Ascending aorta (tissue), 2 donors: ENCODE data around the gene EPB41L5. TPM values are rescaled to one million over a fixed set of nuclear protein-coding genes. Genes with fewer than 3 reads are reported as not detected.
A peak's percentile ranks its signal among the peaks of the same experiment; 100 is the strongest.

Source experiments
- DNase-seq, 2 donors: peaks; one replicate each; pipeline ENCODE4 v3.0.0-alpha.2; 2019; ENCODE audit warnings: low spot score in 2 of 2
- H3K27ac ChIP-seq, 2 donors: fragments of 200-600 bp; sonication (generic); one replicate each; pipeline ENCODE4 v1.5.1; 2016 to 2017; ENCODE audit warnings: mild to moderate bottlenecking in 1 of 2
- H3K27me3 ChIP-seq: fragments of 200-600 bp; sonication (generic); one replicate; pipeline ENCODE4 v1.5.1; 2017
- H3K36me3 ChIP-seq, 2 donors: fragments of 200-600 bp; sonication (generic); one replicate each; pipeline ENCODE4 v1.5.1; 2016
- H3K4me1 ChIP-seq, 2 donors: fragments of 200-600 bp; sonication (generic); one replicate each; pipeline ENCODE4 v1.5.1; 2016 to 2017; ENCODE audit warnings: mild to moderate bottlenecking in 1 of 2
- H3K4me3 ChIP-seq, 2 donors: fragments of 200-600 bp; sonication (generic); one replicate each; pipeline ENCODE4 v1.5.1; 2016 to 2017; ENCODE audit warnings: mild to moderate bottlenecking in 1 of 2
- H3K9me3 ChIP-seq, 2 donors: fragments of 200-600 bp; sonication (generic); one replicate each; pipeline ENCODE4 v1.5.1; 2016
- CTCF ChIP-seq, 3 experiments: fragments of 200-600 bp in 2 of 3; fragments of 450-650 bp in 1 of 3; sonication (generic) in 2 of 3; IDR thresholded peaks; one replicate each; pipeline ENCODE4 v1.5.1; 2016 to 2019; ENCODE audit warnings: antibody characterized with exemption in 3 of 3, mild to moderate bottlenecking in 1 of 3, moderate library complexity in 1 of 3
- intact Hi-C: fragments of 100-400 bp; cut with DNase I; formaldehyde crosslinking; loops from one replicate; pipeline ENCODE4 v1.15.1; 2023
- total RNA-seq: library from RNA; depleted of rRNA; stranded (reverse); fragments of >200 nt; gene quantifications from one replicate; pipeline ENCODE4 v1.1.0, GENCODE V29; 2016

The EPB41L5 gene
- total RNA-seq, 1 donor from 2014 or later = 11.7 TPM

GRCh38 chr2:120001471-120001870, 11.4 kb upstream of the EPB41L5 start:
- Histone ChIP-seq H3K9me3 (no peaks in the 10 kb centered on the region), H3K4me3 (no peak overlapping the region), H3K36me3 (no peaks in the 10 kb centered on the region), H3K27ac (no peak overlapping the region), H3K27me3 (no peaks in the 10 kb centered on the region), H3K4me1 (no peaks in the 10 kb centered on the region)
- no peak for DNase-seq
- intact Hi-C loops = no loop called here
- TF ChIP-seq CTCF (IDR thresholded peaks at IDR 0.05) = no peak

DNA sequence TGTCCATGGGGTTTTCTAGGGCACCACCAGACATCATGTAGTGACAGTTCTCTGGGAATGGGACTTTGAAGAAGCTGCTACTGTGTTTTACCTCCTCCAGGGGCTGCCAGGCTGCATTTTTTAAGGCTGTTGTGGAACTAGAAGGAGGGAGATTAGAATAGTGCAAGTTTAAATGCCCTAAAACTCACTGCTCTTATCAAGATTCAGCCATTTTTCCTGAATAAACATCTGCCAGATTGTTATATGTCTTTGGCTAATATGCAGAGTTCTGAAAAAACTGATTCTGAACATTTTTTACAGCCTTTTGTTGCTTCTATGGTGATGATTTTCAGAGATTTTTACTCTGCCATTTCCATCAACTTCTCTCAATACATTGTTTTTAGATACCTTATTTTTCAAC, 8.6 kb upstream of the EPB41L5 start:
- Histone ChIP-seq H3K36me3 (no peaks in the 10 kb centered on the region), H3K4me3 (no peak overlapping the region), H3K4me1 (no peaks in the 10 kb centered on the region), H3K9me3 (no peaks in the 10 kb centered on the region), H3K27me3 (no peaks in the 10 kb centered on the region), H3K27ac (no peak overlapping the region)
- no peak for DNase-seq
- intact Hi-C loops = no loop called here
- no peak for TF ChIP-seq CTCF (IDR thresholded peaks at IDR 0.05)

DNA sequence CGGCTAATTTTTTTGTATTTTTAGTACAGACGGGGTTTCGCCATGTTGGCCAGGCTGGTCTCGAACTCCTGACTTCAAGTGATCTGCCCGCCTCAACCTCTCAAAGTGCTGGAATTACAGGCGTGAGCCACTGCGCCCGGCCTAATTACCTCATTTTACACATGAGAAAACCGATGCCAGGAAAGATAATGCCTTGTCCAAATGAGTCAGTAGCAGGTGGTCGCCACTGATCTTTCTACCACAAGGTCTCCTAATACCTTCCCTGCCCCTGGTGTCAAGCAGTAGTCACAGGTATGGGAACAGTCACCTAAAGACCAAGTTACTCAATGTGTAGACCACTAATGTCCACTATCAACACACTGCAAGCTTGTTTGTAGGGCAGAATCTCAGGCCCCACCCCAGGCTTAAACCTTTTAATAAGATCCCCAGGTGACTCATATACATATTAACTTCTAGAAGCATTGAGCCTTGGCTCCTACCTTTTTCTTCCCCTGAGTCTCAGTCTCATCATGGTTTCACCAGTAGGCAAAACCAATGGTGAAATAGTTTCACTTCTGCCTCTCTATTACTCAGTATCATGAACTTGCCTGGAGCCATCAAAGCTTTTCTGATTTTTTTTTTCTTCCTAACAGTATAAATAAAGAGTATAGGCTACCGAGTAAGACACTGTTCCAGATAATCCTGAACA, 6.9 kb upstream of the EPB41L5 start:
- Histone ChIP-seq H3K4me1 (no peaks in the 10 kb centered on the region), H3K9me3 (no peaks in the 10 kb centered on the region), H3K27ac (no peak overlapping the region), H3K4me3 (no peak overlapping the region), H3K36me3 (no peaks in the 10 kb centered on the region), H3K27me3 (no peaks in the 10 kb centered on the region)
- TF ChIP-seq CTCF (IDR thresholded peaks at IDR 0.05) = no peak
- DNase-seq = no peak
- intact Hi-C loops = no loop called here

- Histone ChIP-seq H3K27me3 (no peaks in the 10 kb centered on the region), H3K4me1 (no peaks in the 10 kb centered on the region), H3K4me3 (no peak overlapping the region), H3K9me3 (no peaks in the 10 kb centered on the region), H3K36me3 (no peaks in the 10 kb centered on the region), H3K27ac (no peak overlapping the region)
- DNase-seq = no peak
- intact Hi-C loops = no loop called here
- TF ChIP-seq CTCF (IDR thresholded peaks at IDR 0.05) = no peak
Observed at GRCh38 chr2:120007851-120008250, 5.0 kb upstream of the EPB41L5 start.

DNA sequence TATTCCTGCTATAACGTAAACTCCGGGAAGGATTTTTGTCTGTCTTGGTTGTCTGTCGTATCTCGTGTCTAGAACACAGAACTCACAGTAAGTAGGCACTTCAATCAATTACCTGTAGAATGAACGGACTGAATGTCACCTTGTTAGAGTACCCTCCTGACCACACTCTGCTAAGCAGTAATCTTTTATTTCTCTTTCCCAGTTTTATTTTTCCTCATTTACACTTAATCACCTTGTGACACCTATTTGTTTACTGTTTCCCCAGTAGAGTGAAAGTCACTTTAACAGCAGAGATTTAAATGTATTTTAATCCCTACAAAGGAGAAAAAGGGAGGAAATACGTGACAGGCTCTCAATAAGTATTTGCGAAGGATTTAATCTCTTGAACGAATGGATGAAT, 514 bp upstream of the EPB41L5 start:
- H3K9me3 ChIP-seq = no peaks in the 10 kb centered on the region
- no peaks in the 10 kb centered on the region for H3K27me3 ChIP-seq
- intact Hi-C loops = loop anchor here (2.0 to 10.0 kb wide), 4 partner anchors 212 to 646 kb away; partner anchors contain the start of genes C2orf76, DBI, PTPN4 and RALB
- H3K27ac ChIP-seq = peak overlapping the region; percentile 88 to 91
- DNase-seq = no peak
- no peaks in the 10 kb centered on the region for H3K36me3 ChIP-seq
- TF ChIP-seq CTCF (IDR thresholded peaks at IDR 0.05) = no peak
- H3K4me3 ChIP-seq = peak overlapping the region; percentile 79 to 97
- H3K4me1 ChIP-seq = no peaks in the 10 kb centered on the region
